ENCODE data around the gene MSI2. TPM values are rescaled to one million over a fixed set of nuclear protein-coding genes. Genes with fewer than 3 reads are reported as not detected.
A peak's percentile ranks its signal among the peaks of the same experiment; 100 is the strongest.

MSI2 gene
- total RNA-seq, 2 experiments from 2014 or later = 59.6 to 61.7 TPM

DNA sequence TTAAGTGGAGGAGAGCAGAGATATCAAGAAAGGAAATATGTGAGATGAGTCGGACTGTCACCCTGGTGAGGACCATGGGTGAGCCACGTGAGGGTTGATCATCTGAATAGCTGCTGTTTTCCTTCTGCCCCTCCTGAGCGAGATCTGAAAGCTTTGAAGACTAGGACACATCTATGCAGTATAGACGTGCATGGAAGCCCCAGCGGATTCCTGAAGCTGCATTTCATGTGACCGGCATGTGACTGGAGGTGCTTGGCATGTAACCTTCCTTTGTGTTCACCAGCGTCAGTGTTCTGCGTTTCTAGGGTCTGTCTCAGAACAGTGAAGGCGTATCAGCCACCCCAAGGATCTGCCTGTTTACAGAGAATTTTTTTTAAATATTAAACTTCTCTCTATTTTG, 75.1 kb downstream of the MSI2 start:
- no peaks in the 10 kb centered on the region for H3K9me3 Mint-ChIP-seq
- no peak overlapping the region for H3K4me3 Mint-ChIP-seq
- H3K36me3 Mint-ChIP-seq (ENCODE audit: low read depth) = peaks cover 8% of the 10 kb centered on the region
- TF ChIP-seq CTCF (IDR thresholded peaks at IDR 0.05) = no peak
- ATAC-seq (no peak), DNase-seq (no peak)
- CTCF ChIA-PET = interaction anchor here (1.0 kb wide), 1 partner anchor 88 kb away, joined by 3 read pairs; no protein-coding TSS in a partner anchor
- intact Hi-C loops (cut with micrococcal nuclease) = no loop called here
- H3K27me3 Mint-ChIP-seq = no peaks in the 10 kb centered on the region
- no peak overlapping the region for H3K27ac Mint-ChIP-seq
- peaks cover 34% of the 10 kb centered on the region for H3K4me1 Mint-ChIP-seq (ENCODE audit: low read depth)
- POLR2A ChIA-PET = no interaction called here

DNA sequence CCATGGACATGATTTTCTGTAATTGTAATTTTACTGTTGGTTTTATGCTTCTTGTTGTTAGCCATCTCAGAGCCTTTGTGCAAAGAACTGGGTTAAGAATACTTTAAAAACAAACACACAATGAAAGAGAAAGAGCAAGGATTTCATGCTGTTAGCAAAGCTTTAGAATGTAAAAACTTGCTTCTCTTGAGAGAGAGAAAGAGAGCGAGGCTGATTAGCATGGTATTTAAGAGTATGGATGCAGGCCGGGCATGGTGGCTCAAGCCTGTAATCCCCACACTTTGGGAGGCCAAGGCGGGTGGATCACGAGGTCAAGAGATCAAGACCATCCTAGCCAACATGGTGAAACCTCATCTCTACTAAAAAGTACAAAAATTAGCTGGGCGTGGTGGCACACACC, 76.2 kb downstream of the MSI2 start:
- CTCF ChIA-PET = no interaction called here
- no peak overlapping the region for H3K27ac Mint-ChIP-seq
- peaks cover 29% of the 10 kb centered on the region for H3K4me1 Mint-ChIP-seq (ENCODE audit: low read depth)
- TF ChIP-seq CTCF (IDR thresholded peaks at IDR 0.05) = no peak
- no peaks in the 10 kb centered on the region for H3K27me3 Mint-ChIP-seq
- no peak overlapping the region for H3K4me3 Mint-ChIP-seq
- DNase-seq = no peak
- intact Hi-C loops (cut with micrococcal nuclease) = no loop called here
- no peak for ATAC-seq
- H3K36me3 Mint-ChIP-seq (ENCODE audit: low read depth) = peaks cover 11% of the 10 kb centered on the region
- POLR2A ChIA-PET = no interaction called here
- no peaks in the 10 kb centered on the region for H3K9me3 Mint-ChIP-seq

DNA sequence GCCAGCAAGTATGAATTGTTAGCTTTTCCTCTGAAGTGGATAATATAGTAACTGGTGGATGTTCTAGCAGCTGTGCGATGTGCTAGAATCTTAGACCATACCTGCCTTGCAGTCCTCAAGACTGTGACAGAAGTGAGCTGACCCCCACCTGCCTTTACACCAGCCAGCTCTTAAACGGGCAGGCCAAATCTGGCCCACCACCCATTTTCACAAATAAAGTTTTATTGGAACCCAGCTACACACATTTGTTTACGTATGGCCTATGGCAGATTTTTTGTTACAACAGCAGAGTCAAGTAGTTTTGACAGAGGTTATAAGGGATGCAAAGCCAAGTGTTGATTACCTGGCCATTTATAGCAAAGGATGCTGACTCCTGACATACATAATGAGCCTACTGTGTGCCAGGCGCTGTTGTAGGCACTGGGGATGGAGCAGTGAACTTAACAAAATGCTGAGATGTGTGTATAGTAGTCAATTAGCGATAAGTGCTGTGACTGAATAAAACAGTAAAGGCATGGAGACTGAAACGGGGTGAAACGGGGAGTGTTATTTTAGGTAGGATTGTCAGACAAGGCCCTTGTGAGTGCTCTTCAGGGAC, 79.0 kb downstream of the MSI2 start:
- no peaks in the 10 kb centered on the region for H3K9me3 Mint-ChIP-seq
- POLR2A ChIA-PET = no interaction called here
- peaks cover 39% of the 10 kb centered on the region for H3K4me1 Mint-ChIP-seq (ENCODE audit: low read depth)
- ATAC-seq (no peak), DNase-seq (no peak)
- no peak overlapping the region for H3K27ac Mint-ChIP-seq
- peaks cover 13% of the 10 kb centered on the region for H3K36me3 Mint-ChIP-seq (ENCODE audit: low read depth)
- no peak for TF ChIP-seq CTCF (IDR thresholded peaks at IDR 0.05)
- H3K27me3 Mint-ChIP-seq = no peaks in the 10 kb centered on the region
- intact Hi-C loops (cut with micrococcal nuclease) = no loop called here
- CTCF ChIA-PET = interaction anchor here (1.1 to 1.2 kb wide), 2 partner anchors 11 to 92 kb away, joined by 3 to 4 read pairs; no protein-coding TSS in a partner anchor
- H3K4me3 Mint-ChIP-seq = no peak overlapping the region

GRCh38 chr17:57337390-57337789, 81.1 kb downstream of the MSI2 start:
- H3K4me3 Mint-ChIP-seq = no peak overlapping the region
- H3K4me1 Mint-ChIP-seq (ENCODE audit: low read depth) = peaks cover 46% of the 10 kb centered on the region
- ATAC-seq (no peak), DNase-seq (no peak)
- H3K36me3 Mint-ChIP-seq (ENCODE audit: low read depth) = peaks cover 10% of the 10 kb centered on the region
- H3K27ac Mint-ChIP-seq = no peak overlapping the region
- intact Hi-C loops (cut with micrococcal nuclease) = no loop called here
- no peaks in the 10 kb centered on the region for H3K27me3 Mint-ChIP-seq
- H3K9me3 Mint-ChIP-seq = no peaks in the 10 kb centered on the region
- ChIA-PET POLR2A (interaction anchor here (0.9 kb wide), 1 partner anchor 10 kb away, joined by 5 read pairs; no protein-coding TSS in a partner anchor), CTCF (interaction anchor here (1.3 kb wide), 1 partner anchor 334 kb away, joined by 3 read pairs; no protein-coding TSS in a partner anchor)
- no peak for TF ChIP-seq CTCF (IDR thresholded peaks at IDR 0.05)

DNA sequence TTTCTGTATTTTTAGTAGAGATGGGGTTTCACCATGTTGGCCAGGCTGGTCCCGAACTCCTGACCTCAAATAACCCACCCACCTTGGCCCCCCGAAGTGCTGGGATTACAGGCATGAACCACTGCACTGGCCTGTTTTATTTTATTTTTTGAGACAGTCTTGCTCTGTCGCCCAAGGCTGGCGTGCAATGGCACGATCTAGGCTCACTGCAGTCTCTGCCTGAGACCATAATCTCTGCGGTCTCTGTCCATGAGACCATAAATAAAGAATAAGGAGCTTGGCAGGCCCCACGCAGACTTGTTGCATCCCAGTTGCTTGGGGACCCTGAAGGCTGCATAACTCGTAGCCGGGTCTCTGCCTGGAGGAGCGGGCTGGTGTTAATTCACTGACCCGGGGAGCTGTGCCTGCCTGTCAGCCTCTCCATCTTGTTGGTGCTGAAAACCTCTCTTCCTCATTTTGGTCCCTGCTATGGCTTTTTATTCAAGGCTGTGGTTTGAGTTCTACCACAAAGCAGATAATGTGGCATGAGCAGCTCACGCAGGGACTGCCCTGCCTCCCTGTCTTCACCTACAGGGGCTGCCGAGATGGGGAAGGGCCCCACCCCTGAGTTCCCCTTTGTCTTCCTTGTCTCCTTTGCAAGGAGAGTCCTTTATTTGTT, 82.1 kb downstream of the MSI2 start:
- no peaks in the 10 kb centered on the region for H3K9me3 Mint-ChIP-seq
- no peaks in the 10 kb centered on the region for H3K27me3 Mint-ChIP-seq
- H3K4me3 Mint-ChIP-seq = no peak overlapping the region

More for the DNA sequence above, 82.1 kb downstream of the MSI2 start:
- ATAC-seq (peak; percentile 34), DNase-seq (no peak)
- intact Hi-C loops (cut with micrococcal nuclease) = no loop called here
- peaks cover 10% of the 10 kb centered on the region for H3K36me3 Mint-ChIP-seq (ENCODE audit: low read depth)
- no peak for TF ChIP-seq CTCF (IDR thresholded peaks at IDR 0.05)
- ChIA-PET CTCF (interaction anchor here (1.3 kb wide), 1 partner anchor 334 kb away, joined by 3 read pairs; no protein-coding TSS in a partner anchor), POLR2A (no interaction called here)
- H3K27ac Mint-ChIP-seq = no peak overlapping the region
- H3K4me1 Mint-ChIP-seq (ENCODE audit: low read depth) = peaks cover 50% of the 10 kb centered on the region

All from activated CD8-positive, alpha-beta T cell treated with anti-CD3 and anti-CD28 coated beads for 36 hours (primary cell).